T-helper 22 cell (primary cell): ENCODE data around the gene SLC25A45.
"Not testable (repeated sequence)": the region's sequence is repeated elsewhere in the genome, so short reads cannot be mapped to it uniquely, and the experiment has no call there.

Source experiments
- DNase-seq: peaks from one replicate; pipeline ENCODE4 v3.0.0-alpha.2; 2020; ENCODE audit warnings: low read depth

SLC25A45 gene

DNA sequence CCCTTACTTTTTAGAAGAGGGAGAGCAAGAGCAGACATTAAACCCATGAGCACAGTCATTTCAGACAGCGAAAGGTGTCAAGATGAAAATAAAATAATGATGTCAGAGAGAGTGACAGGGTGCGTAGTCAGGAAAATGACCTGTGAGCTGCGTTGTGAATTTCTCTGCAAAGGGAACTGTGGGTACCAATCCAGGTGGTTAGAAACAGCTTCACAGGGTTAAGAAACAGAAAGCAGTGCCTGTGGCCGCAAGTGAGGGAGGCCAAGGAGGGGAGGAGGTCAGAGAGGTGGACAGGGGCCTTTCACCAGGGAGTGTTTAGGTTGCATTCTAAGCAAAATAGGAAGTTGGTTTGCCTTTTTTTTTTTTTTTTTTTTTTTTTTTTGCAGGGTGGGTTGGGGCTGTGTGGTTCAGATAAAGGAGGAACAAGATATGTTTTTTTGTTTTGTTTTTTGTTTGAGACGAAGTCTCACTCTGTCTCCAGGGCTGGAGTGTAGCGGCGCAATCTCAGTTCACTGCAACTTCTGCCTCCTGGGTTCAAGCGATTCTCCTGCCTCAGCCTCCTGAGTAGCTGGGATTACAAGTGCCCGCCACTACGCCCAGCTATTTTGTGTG, 20.0 kb downstream of the SLC25A45 start:
- DNase-seq, result no peak

DNA sequence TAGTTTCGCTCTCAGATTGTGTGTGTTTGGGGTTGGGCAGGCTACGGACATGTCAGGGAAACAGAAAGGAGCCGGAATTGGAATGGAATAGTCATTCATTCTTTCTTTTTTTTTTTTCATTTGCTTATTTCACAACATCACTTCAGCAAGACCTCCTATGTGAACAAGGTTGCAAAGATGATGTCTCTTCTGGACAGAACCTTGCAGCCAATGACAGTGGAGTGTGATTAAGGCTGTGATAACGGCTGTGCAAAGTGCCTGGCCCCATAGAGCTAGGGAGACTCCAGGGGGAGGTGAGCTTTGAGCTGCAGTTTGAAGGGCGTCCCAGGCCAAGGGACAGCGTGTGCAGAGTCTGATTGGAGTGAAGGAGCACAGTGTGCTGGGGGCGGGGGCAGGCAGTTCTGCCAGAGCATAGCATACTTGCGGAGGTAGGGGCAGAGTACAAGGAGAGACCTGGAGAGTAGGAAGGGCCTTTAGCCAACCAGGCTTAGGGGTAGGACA, 24.5 kb downstream of the SLC25A45 start:
- DNase-seq, result no peak

DNA sequence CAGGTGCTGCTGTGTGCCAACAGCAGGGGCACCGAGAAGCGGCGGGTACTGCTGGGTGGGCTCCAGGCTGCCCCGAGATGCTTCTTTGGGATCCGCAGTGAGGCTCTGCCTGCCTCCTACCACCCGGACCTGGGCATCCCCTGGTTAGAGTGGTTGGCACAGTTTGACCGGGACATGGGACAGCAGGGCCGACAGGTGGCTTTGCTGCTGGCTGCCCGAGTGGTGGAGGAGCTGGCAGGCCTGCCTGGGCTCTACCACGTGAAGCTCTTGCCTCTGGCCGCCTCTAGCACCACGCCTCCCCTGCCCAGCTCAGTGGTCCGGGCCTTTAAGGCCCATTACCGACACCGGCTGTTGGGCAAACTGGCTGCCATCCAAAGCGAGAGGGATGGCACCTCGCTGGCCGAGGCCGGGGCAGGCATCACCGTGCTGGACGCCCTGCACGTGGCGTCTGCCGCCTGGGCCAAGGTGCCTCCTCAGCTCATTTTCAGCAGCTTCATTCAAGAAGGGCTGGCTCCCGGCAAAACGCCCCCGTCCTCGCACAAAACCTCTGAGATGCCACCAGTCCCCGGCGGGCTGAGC, 26.0 kb downstream of the SLC25A45 start:
- no peak for DNase-seq

DNA sequence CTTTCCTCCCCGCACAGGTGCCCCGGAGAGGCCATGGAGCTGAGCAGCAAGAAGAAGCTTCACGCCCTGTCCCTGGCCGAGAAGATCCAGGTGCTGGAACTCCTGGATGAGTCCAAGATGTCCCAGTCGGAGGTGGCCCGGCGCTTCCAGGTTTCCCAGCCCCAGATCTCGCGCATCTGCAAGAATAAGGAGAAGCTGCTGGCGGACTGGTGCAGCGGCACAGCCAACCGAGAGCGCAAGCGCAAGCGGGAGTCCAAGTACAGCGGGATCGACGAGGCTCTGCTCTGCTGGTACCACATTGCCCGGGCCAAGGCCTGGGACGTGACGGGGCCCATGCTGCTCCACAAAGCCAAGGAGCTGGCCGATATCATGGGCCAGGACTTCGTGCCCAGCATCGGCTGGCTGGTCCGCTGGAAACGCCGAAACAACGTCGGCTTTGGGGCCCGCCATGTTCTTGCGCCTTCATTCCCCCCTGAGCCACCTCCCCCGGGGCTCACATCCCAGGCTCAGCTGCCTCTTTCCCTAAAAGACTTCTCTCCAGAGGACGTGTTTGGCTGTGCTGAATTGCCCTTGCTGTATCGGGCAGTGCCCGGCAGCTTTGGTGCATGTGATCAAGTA, 26.6 kb downstream of the SLC25A45 start:
- no peak for DNase-seq

DNA sequence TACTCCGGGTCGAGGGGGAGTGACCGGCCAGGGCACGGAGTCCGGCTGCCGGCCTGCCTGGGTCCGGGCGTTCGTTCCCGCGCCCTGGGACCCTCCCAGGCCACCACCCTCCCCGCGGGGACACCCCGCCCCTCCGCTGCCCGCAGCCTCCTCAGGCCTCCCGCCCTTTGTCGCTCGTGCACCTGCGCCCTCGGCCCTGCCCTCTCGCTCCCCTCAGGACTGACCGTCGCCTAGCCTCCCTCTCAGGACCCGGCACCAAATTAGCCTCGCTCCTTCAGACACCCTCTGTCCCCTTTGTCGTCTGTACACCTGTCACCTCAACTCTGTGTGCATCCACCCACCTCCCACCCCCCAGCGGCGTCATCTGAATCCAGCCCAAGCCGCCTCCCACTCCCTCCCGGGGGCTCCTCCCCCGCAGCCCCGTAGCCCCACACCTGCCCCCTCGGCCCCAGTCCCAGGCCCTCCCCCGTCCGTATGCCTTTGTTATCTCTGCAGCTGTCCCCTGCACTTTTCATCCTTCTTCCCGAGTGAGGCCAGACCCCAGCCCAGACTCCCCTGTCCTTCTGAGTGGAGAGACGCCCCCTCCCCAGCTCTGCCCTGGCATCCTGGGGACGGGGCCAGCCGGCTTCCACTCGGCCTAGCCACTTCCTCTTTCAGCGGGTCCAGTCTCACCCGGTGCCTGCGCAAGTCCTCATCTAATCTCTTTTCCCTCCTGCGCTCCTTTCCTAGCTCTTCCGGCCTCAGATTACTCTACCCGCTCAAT, 27.3 kb downstream of the SLC25A45 start:
- peak; percentile 56 for DNase-seq

DNA sequence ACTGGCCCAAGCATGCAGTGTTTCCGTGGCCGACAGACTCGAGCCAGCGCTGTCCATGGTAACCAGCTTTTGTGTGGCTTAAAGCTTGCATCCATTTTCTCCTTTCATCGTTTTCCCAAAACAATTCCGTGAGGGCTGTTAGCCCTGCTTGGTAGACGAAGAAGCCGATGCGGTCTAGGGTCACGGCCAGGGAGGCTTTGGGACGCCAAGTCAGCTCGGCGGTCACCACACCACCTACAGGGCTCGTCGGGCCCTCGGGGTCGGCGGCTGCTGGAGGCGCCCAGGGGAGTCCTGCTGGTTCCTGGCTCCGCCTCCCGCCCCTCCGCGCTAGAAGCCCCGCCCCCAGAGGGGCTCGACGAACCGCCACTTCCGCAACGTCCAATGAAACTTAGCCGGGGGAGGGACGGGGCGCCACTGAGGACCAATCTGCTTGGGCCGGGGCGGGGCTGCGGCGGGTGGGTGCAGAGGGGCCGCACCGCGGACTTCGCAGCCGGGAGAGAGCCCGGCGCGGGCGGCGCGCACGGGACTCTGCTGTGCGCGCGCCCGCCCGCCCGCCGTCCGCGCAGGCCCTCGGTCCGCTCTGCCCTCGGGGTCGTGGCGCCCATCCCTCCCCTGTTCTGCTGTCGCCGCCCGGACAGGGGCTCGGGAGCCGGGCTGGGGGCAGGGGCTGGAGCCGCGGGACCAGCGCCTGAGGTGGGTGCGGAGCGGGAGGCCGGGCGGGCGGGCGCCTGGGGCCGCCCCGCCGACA, 28.0 kb downstream of the SLC25A45 start, which contains the start of gene TIGD3:
TSS of gene TIGD3 (plus strand) at position 487 of the 748 bp plus-strand sequence. CDS start 1,058 bp downstream, outside the sequence.
- DNase-seq, result peak; percentile 95

DNA sequence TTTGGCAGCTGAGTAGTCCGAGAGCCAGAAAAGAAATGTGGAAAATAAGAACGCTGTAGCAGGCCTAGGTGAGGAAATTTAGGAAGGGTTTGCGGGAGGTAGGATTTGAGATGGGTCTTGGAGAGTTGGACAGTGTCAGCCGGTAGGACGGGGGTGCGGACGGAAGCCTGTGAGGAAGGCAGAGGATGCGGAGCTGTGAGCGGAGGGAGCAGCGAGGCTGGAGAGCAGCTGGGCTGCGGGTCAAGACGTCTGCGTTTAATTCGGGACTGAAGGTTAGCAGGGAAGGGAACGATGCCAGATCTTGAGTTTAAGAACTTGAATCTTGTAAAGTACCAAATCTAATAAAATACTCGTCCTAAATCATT, 28.6 kb downstream of the SLC25A45 start:
- no peak for DNase-seq

DNA sequence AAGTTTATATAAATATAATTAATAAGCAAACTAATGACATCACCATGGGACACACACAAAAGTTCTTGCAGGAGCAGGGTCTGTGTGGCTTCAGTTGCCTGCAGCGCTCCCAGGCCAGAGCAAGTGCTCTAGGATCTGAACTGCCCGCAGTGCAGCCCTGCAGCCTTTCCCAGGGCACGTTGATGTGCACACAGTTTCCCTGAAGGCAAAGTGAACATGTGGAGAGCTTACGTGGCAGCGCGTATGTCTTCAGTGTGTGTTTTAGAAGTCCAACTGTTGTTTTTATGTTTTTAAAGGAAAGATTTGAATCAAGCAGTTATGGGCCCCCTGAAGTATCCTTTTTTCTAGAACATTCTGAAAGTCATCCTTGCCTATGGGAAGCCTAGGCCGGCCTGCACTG, 29.1 kb downstream of the SLC25A45 start:
- no peak for DNase-seq

DNA sequence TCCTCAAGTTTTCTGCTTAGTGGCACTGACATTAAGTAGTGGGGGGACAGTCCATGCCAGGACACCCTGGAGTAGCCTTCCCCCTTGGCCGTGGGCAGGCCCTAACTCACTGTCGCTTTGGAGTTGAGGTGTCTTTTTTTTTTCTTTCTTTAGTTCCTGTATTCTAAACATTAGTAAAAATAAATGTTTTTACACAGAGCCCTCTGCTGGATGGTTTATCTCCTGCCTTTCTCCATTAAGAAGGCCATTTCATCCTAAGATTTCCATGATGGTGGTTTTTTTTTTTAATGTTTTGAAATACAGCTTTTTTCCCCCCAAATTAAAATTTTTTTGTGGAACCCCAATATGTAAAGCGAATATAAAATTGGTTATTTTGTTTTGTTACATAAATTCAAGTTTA, 29.7 kb downstream of the SLC25A45 start:
- no peak for DNase-seq

DNA sequence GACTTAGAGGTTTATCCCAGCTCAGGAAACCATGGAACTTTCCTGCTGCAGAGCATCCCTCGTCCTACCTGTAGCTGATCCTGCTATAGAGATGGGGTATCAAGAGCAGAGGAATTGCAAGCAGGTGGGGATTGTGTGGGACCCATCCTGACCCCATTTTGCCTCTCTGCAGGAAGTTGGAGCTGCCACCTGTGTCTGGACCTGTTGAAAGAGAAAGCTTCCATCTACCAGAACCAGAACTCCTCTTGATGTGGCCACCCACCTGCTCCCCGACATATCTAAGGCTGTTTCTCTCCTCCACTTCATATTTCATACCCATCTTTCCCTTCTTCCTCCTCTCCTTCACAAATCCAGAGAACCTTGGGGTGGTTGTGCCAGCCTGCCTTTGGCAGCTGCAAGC, 30.9 kb downstream of the SLC25A45 start:
- DNase-seq, result no peak

DNA sequence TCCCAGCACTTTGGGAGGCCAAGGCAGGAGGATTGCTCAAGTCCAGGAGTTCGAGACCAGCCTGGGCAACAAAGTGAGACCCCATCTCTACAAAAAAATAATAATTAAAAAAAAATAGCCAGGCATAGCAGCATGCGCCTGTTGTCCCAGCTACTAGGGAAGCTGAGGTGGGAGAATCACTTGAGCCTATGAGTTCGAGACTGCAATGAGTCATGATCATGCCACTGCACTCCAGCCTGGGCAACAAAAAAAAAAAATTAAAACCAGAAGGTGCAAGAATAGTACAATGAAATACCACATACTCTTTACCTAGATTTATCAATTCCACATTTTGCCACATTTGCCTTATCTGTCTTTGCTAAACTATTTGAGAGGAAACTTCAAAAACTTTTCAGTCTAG, 40.6 kb downstream of the SLC25A45 start:
- no peak for DNase-seq

DNA sequence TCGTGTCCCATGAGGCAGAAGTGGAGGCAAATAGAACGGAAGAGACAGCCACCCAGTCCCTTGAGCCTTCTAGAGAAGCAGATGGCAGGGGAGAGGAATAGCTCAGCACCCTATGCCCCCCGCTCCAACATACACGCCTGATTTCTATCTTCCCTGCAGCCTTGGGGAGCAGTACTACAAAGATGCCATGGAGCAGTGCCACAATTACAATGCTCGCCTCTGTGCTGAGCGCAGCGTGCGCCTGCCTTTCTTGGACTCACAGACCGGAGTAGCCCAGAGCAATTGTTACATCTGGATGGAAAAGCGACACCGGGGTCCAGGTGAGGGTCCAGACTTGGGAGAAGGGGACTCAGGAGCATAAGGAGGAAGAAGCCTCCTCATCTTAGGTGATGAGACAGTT, 42.2 kb downstream of the SLC25A45 start:
- DNase-seq, result no peak

DNA sequence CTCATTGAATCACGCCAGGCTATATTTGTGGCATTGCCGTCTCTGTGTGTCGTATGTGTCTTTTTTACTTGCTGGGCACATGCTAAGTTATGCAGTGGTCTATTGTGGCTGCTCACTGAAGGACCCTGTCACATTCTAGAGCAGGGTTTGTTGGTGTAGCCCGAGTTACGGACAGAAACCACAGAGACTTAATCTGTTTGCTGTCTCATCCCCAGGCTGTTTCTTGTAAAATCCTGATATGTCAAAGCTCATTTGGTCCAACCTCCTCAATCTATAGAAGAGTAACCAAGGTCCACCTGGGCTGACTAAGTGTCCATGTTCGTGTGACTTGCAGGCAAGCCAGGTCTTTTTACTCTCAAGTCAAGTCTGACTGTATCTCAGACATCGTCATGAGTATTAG, 43.8 kb downstream of the SLC25A45 start:
- DNase-seq, result no peak

DNA sequence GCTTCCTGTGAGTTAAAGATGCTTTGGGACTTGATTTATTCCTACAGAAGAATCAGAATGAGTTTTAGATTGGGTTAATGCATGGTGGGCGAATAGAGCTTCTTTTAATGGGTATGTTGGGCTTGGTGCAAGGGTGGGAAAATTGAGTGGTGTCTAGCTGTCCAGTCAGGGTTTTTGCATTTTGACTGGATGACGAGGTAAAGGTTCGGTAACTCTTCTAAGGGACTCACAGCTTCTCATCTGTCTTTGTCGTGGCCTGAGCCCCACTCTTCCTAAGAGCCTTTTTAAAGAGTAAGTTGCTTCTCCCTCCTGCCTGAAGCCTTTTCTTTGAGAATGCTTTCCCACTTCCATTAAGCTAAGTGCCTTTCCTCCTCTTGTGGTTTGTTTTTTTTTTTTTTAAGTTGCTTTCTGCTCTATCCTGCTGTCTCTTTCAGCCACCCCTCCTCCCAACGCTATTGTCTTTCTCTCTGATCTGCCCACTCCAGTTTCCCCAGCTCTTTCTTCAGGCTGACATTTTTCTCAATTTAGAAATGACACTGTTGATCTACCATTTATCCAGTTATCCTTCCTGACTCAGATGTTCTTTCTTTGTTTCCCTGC, 47.6 kb downstream of the SLC25A45 start:
- no peak for DNase-seq

DNA sequence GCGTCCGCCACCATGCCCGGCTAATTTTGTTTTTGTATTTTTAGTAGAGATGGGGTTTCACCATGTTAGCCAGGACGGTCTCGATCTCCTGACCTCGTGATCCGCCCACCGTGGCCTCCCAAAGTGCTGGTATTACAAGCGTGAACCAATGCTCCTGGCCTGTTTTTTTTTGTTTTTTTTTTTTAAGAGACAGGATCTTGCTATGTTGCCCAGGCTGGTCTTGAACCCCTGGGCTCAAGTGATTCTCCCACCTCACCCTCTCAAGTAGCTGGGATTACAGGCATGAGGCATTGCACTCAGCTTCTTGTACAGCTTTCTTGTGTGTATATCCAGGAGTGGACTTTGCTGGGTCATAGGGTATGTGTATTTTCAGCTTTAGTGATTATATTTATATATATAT, 49.9 kb downstream of the SLC25A45 start:
- not testable (repeated sequence) for DNase-seq

DNA sequence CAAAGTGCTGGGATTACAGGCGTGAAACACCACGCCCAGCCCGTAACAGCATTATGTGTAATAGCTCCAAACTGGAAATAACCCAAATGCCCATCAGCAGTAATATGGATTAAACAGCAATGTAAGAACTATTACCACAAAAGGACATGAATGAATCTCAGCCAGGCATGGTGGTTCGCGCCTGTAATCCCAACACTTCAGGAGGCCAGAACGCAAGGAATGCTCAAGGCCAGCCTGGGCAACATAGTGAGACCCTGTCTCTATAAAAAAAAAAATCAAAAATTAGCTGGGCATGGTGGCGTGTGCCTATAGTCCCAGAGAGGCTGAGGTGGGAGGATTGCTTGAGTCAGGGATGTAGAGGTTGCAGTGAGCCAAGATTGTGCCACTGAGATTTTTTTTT, 51.9 kb downstream of the SLC25A45 start:
- DNase-seq, result no peak

DNA sequence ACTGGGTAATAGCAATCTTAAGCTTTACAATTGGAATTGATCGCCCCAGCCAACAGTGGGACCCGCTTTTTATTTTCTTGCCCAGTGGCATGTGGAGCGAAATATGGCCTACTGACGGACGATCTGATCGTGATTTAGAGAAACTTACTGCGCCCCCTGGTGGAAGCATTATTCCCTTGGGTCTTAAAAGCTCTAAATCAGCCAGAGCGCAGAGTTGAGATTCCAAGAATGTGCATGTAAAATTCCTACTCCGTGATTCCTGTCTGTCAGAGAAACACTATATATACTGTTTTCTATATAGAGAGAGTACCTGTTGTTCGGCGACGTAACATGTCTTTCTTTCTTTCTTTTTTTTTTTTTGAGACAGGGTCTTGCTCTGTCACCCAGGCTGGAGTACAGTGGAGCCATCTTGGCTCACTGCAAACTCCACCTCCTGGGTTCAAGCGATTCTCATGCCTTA, 52.5 kb downstream of the SLC25A45 start:
- DNase-seq, result peak; percentile 54

DNA sequence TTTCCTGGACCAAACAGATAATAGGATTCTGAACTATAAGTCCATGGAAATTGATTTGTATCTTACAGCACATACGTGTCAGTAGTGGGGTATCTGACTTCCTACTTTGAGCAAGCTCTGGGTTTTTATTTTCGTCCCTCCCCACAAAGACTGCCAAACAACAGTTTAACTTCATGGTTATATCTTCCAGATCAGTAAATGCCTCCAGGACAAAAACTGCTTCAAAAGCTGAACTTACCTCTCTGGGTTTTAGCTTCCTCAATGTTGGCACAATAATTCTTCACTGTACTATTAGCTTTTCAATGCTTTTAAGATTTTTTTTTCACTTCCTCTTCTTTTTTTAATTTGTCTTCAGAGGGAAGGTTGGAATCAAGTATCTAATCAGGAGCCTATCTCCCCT, 53.0 kb downstream of the SLC25A45 start:
- no peak for DNase-seq

DNA sequence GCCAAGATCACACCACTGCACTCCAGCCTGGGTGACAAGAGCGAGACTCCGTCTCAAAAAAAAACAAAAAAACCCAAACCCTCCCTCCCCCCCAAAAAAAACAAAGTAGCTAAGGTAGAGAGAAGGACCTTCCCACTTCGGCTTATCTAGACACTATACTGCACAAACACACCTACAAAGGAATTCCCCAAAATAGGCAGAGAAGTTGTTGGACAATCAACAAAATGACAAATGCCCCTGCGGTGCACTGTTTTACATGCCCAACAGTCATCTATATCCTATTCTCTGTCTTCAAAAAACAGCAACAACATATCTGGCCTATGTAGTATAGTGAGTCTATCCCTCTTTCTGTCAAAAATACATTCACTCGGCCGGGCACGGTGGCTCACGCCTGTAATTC, 55.4 kb downstream of the SLC25A45 start:
- DNase-seq, result no peak

DNA sequence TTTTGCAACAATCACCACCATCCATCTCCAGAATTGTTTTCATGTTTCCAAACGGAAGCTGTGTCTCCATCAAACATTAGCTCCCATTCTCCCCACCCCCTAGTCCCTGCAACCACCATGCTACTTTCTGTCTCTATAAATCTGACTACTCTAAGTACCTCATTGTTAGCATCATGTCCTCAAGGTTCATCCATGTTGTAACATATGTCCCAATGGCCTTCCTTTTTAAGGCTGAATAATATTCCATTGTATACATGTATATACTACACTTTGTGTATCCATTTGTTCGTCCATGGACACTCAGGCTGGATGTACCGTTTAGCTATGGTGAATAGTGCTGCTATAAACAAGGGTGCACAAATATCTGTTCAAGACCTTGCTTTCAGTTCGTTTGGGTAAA, 57.0 kb downstream of the SLC25A45 start:
- DNase-seq, result no peak
